Hepatocyte (in vitro differentiated cells): Measurements from ENCODE around the gene SLC16A2.

Source experiments
- EZH2 ChIP-seq: fragments of 200-600 bp; sonication (generic); IDR thresholded peaks from 2 replicates; pipeline ENCODE4 v1.6.1; 2016; ENCODE audit warnings: antibody characterized with exemption, mild to moderate bottlenecking, borderline replicate concordance
- EZH2phosphoT487 ChIP-seq: fragments of 200-600 bp; sonication (generic); IDR thresholded peaks from one replicate; pipeline ENCODE4 v1.6.1; 2018; ENCODE audit warnings: antibody characterized with exemption, mild to moderate bottlenecking, low read depth, moderate library complexity; ENCODE audit not compliant: unreplicated experiment, severe bottlenecking
- TF ChIP-seq, protein P1 (sequence below): fragments of 200-600 bp; sonication (generic); IDR thresholded peaks from 2 replicates; pipeline ENCODE4 v1.5.1; 2016; ENCODE audit warnings: antibody characterized with exemption, mild to moderate bottlenecking; ENCODE audit not compliant: poor library complexity

- TF ChIP-seq, protein P1, sequence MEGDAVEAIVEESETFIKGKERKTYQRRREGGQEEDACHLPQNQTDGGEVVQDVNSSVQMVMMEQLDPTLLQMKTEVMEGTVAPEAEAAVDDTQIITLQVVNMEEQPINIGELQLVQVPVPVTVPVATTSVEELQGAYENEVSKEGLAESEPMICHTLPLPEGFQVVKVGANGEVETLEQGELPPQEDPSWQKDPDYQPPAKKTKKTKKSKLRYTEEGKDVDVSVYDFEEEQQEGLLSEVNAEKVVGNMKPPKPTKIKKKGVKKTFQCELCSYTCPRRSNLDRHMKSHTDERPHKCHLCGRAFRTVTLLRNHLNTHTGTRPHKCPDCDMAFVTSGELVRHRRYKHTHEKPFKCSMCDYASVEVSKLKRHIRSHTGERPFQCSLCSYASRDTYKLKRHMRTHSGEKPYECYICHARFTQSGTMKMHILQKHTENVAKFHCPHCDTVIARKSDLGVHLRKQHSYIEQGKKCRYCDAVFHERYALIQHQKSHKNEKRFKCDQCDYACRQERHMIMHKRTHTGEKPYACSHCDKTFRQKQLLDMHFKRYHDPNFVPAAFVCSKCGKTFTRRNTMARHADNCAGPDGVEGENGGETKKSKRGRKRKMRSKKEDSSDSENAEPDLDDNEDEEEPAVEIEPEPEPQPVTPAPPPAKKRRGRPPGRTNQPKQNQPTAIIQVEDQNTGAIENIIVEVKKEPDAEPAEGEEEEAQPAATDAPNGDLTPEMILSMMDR: no peak
- TF ChIP-seq EZH2 (no peak), EZH2phosphoT487 (no peak)
Observed at GRCh38 chrX:74505437-74505836, 84.1 kb downstream of the SLC16A2 start.
